ENCODE data around the gene TTC39B.

TTC39B gene

GRCh38 chr9:15274425-15274824 lies 32.6 kb downstream of the TTC39B start:
- Histone ChIP-seq H3K4me3 (IDR thresholded peaks at IDR 0.05; ENCODE audit: insufficient read depth, low read depth, low read length) (no peak overlapping the region), H3K9ac (no peak overlapping the region), H3K27ac (no peak overlapping the region), H4K20me1 (ENCODE audit: insufficient read depth) (no peaks in the 10 kb centered on the region), H2AFZ (ENCODE audit: low read depth) (no peak overlapping the region), H3K79me2 (ENCODE audit: insufficient read depth, low read depth) (no peaks in the 10 kb centered on the region), H3K4me2 (no peak overlapping the region), H3K27me3 (ENCODE audit: insufficient read depth, low read depth) (no peaks in the 10 kb centered on the region), H3K36me3 (ENCODE audit: insufficient read depth) (no peaks in the 10 kb centered on the region), H3K4me1 (ENCODE audit: low read depth, poor library complexity, severe bottlenecking) (no peaks in the 10 kb centered on the region)
- TF ChIP-seq CTCF (conservative IDR thresholded peaks at IDR 0.05; ENCODE audit: low read depth, low read length), result no peak

GRCh38 chr9:15272377-15272928 lies 34.6 kb downstream of the TTC39B start:
- H4K20me1 ChIP-seq (ENCODE audit: insufficient read depth), result no peaks in the 10 kb centered on the region
- no peaks in the 10 kb centered on the region for H3K27me3 ChIP-seq (ENCODE audit: insufficient read depth, low read depth)
- H3K79me2 ChIP-seq (ENCODE audit: insufficient read depth, low read depth), result no peaks in the 10 kb centered on the region
- no peak for TF ChIP-seq CTCF (conservative IDR thresholded peaks at IDR 0.05; ENCODE audit: low read depth, low read length)
- H3K36me3 ChIP-seq (ENCODE audit: insufficient read depth), result no peaks in the 10 kb centered on the region
- no peak overlapping the region for H3K4me3 ChIP-seq (IDR thresholded peaks at IDR 0.05; ENCODE audit: insufficient read depth, low read depth, low read length)
- H2AFZ ChIP-seq (ENCODE audit: low read depth), result no peak overlapping the region
- H3K27ac ChIP-seq, result no peak overlapping the region
- H3K9ac ChIP-seq, result no peak overlapping the region
- no peak overlapping the region for H3K4me2 ChIP-seq
- H3K4me1 ChIP-seq (ENCODE audit: low read depth, poor library complexity, severe bottlenecking), result no peaks in the 10 kb centered on the region

DNA sequence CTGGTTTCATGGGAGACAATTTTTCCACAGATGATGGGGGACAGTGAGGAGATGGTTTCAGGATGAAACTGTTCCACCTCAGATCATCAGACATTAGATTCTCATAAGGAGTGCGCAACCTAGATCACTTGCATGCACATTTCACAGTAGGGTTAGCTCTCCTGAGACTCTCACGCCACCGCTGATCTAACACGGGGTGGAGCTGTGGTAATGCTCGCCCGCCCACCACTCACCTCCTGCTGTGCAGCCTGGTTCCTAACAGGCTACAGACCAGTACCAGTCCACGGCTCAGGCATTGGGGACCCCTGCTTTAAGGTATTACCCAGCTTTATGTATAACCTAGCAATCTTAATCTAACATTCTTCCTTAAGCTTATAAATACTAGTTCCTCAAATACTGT lies 35.6 kb downstream of the TTC39B start:
- Histone ChIP-seq H3K4me3 (IDR thresholded peaks at IDR 0.05; ENCODE audit: insufficient read depth, low read depth, low read length) (no peak overlapping the region), H3K4me2 (no peak overlapping the region), H2AFZ (ENCODE audit: low read depth) (no peak overlapping the region), H3K27me3 (ENCODE audit: insufficient read depth, low read depth) (no peaks in the 10 kb centered on the region), H4K20me1 (ENCODE audit: insufficient read depth) (no peaks in the 10 kb centered on the region), H3K36me3 (ENCODE audit: insufficient read depth) (no peaks in the 10 kb centered on the region), H3K27ac (no peak overlapping the region), H3K4me1 (ENCODE audit: low read depth, poor library complexity, severe bottlenecking) (no peaks in the 10 kb centered on the region), H3K9ac (no peak overlapping the region), H3K79me2 (ENCODE audit: insufficient read depth, low read depth) (no peaks in the 10 kb centered on the region)
- TF ChIP-seq CTCF (conservative IDR thresholded peaks at IDR 0.05; ENCODE audit: low read depth, low read length), result no peak

GRCh38 chr9:15268782-15269181 lies 38.2 kb downstream of the TTC39B start:
- no peaks in the 10 kb centered on the region for H3K27me3 ChIP-seq (ENCODE audit: insufficient read depth, low read depth)
- no peaks in the 10 kb centered on the region for H3K79me2 ChIP-seq (ENCODE audit: insufficient read depth, low read depth)
- H3K4me2 ChIP-seq, result no peak overlapping the region
- H3K27ac ChIP-seq, result no peak overlapping the region
- H2AFZ ChIP-seq (ENCODE audit: low read depth), result no peak overlapping the region
- no peak for TF ChIP-seq CTCF (conservative IDR thresholded peaks at IDR 0.05; ENCODE audit: low read depth, low read length)
- H3K4me1 ChIP-seq (ENCODE audit: low read depth, poor library complexity, severe bottlenecking), result no peaks in the 10 kb centered on the region
- H4K20me1 ChIP-seq (ENCODE audit: insufficient read depth), result no peaks in the 10 kb centered on the region
- no peak overlapping the region for H3K4me3 ChIP-seq (IDR thresholded peaks at IDR 0.05; ENCODE audit: insufficient read depth, low read depth, low read length)
- no peak overlapping the region for H3K9ac ChIP-seq
- no peaks in the 10 kb centered on the region for H3K36me3 ChIP-seq (ENCODE audit: insufficient read depth)
